GM23338 (cell line): ENCODE data around the gene KCNN3. TPM values are rescaled to one million over a fixed set of nuclear protein-coding genes. Genes with fewer than 3 reads are reported as not detected.

Experiments
- ATAC-seq: fragments of 200-7000 bp; cut with Tn5 transposase; 3 replicates; pipeline ENCODE4 v1.9.1; 2020
- DNase-seq: peaks from one replicate; pipeline ENCODE4 v3.0.0-alpha.2; 2015; ENCODE audit warnings: low spot score
- H2AFZ ChIP-seq: fragments of 200-600 bp; sonication (generic); 2 replicates; pipeline ENCODE4 v1.8.0; 2016; ENCODE audit warnings: antibody characterized with exemption, mild to moderate bottlenecking, moderate library complexity
- H3F3A ChIP-seq: fragments of 200-600 bp; sonication (generic); replicated peaks from 2 replicates; pipeline ENCODE4 v1.8.0; 2017; ENCODE audit warnings: antibody characterized with exemption, mixed run types, low read depth
- H3K27ac ChIP-seq: fragments of 200-600 bp; sonication (generic); 2 replicates; pipeline ENCODE4 v1.6.1; 2016; ENCODE audit warnings: low read depth
- H3K27me3 ChIP-seq: fragments of 200-600 bp; sonication (generic); 2 replicates; pipeline ENCODE4 v1.8.0; 2016; ENCODE audit warnings: mild to moderate bottlenecking, mixed run types, moderate library complexity; ENCODE audit not compliant: insufficient read depth
- H3K36me3 ChIP-seq: fragments of 200-600 bp; sonication (generic); 2 replicates; pipeline ENCODE4 v1.8.0; 2016; ENCODE audit warnings: mild to moderate bottlenecking; ENCODE audit not compliant: insufficient read depth
- H3K4me1 ChIP-seq: fragments of 200-600 bp; sonication (generic); 2 replicates; pipeline ENCODE4 v1.8.0; 2016; ENCODE audit warnings: mild to moderate bottlenecking, moderate library complexity; ENCODE audit not compliant: insufficient read depth
- H3K4me2 ChIP-seq: fragments of 200-600 bp; sonication (generic); 2 replicates; pipeline ENCODE4 v1.7.1; 2017; ENCODE audit warnings: mixed run types
- H3K4me3 ChIP-seq: fragments of 200-600 bp; sonication (generic); 2 replicates; pipeline ENCODE4 v1.6.1; 2016; ENCODE audit warnings: mixed run types
- H3K79me2 ChIP-seq: fragments of 200-600 bp; sonication (generic); replicated peaks from 2 replicates; pipeline ENCODE4 v1.8.0; 2017; ENCODE audit warnings: mild to moderate bottlenecking; ENCODE audit not compliant: insufficient read depth
- H3K9me2 ChIP-seq: fragments of 200-600 bp; sonication (generic); 2 replicates; pipeline ENCODE4 v1.8.0; 2017; ENCODE audit not compliant: insufficient read depth
- H4K20me1 ChIP-seq: fragments of 200-600 bp; sonication (generic); replicated peaks from 2 replicates; pipeline ENCODE4 v1.8.0; 2017; ENCODE audit warnings: mild to moderate bottlenecking; ENCODE audit not compliant: insufficient read depth
- H3K27ac Mint-ChIP-seq: 2 replicates; pipeline ENCODE4 v1.8.0; 2020; ENCODE audit warnings: inconsistent platforms, mild to moderate bottlenecking, moderate library complexity, mixed read lengths
- H3K27me3 Mint-ChIP-seq: 3 replicates; pipeline ENCODE4 v1.8.0; 2022; ENCODE audit warnings: low read depth, mild to moderate bottlenecking, moderate library complexity, mixed read lengths, inconsistent platforms; ENCODE audit not compliant: insufficient read depth, poor library complexity
- H3K36me3 Mint-ChIP-seq: 3 replicates; pipeline ENCODE4 v1.8.0; 2021; ENCODE audit warnings: low read depth, mild to moderate bottlenecking, inconsistent platforms, moderate library complexity, mixed read lengths
- H3K4me1 Mint-ChIP-seq: 3 replicates; pipeline ENCODE4 v1.8.0; 2020; ENCODE audit warnings: mild to moderate bottlenecking, inconsistent platforms, mixed read lengths
- H3K4me3 Mint-ChIP-seq: 3 replicates; pipeline ENCODE4 v1.8.0; 2021; ENCODE audit warnings: moderate library complexity, mild to moderate bottlenecking, inconsistent platforms, mixed read lengths
- H3K9me3 Mint-ChIP-seq: 3 replicates; pipeline ENCODE4 v1.8.0; 2020; ENCODE audit warnings: moderate library complexity, mild to moderate bottlenecking, inconsistent platforms, mixed read lengths
- CREB1 ChIP-seq: fragments of 250-450 bp; sonication (Bioruptor Pico); IDR thresholded peaks from 2 replicates; pipeline ENCODE4 v1.5.0; 2020; ENCODE audit warnings: low read depth, mild to moderate bottlenecking, moderate library complexity
- CTCF ChIP-seq, 2 experiments: fragments of 200-600 bp in 1 of 2; sonication (generic) in 1 of 2; conservative IDR thresholded peaks; 2 replicates each; pipeline versions ENCODE4 v1.5.1 to v1.6.1; 2016 to 2017; ENCODE audit warnings: antibody characterized with exemption in 2 of 2, low read depth in 2 of 2, mild to moderate bottlenecking in 2 of 2, moderate library complexity in 1 of 2
- EZH2 ChIP-seq: fragments of 200-600 bp; sonication (generic); IDR thresholded peaks from one replicate; pipeline ENCODE4 v1.8.0; 2017; ENCODE audit warnings: antibody characterized with exemption, mild to moderate bottlenecking, low read depth; ENCODE audit not compliant: unreplicated experiment
- JUNB ChIP-seq: IDR thresholded peaks from one replicate; pipeline ENCODE4 v1.6.1; 2016; ENCODE audit warnings: antibody characterized with exemption; ENCODE audit not compliant: unreplicated experiment
- NANOG ChIP-seq: IDR thresholded peaks from 2 replicates; pipeline ENCODE4 v1.6.1; 2016; ENCODE audit warnings: antibody characterized with exemption, borderline replicate concordance
- POLR2AphosphoS5 ChIP-seq: IDR thresholded peaks from 2 replicates; pipeline ENCODE4 v1.6.1; 2016; ENCODE audit warnings: antibody characterized with exemption, low read depth
- STAT1 ChIP-seq: IDR thresholded peaks from one replicate; pipeline ENCODE4 v1.6.1; 2016; ENCODE audit warnings: antibody characterized with exemption; ENCODE audit not compliant: unreplicated experiment
- ZNF331 ChIP-seq: fragments of 250-450 bp; sonication (Bioruptor Pico); IDR thresholded peaks from 2 replicates; pipeline ENCODE4 v1.5.0; 2020; ENCODE audit warnings: low read depth, mild to moderate bottlenecking, moderate library complexity
- polyA plus RNA-seq: library from polyadenylated mRNA; unstranded; fragments of >200 nt; fragmentation: Nextera tagmentation; extraction: Ambion mirVana; gene quantifications from 2 replicates; pipeline ENCODE4 v1.2.1, GENCODE V29; 2016
- total RNA-seq: library from RNA; depleted of rRNA; stranded (reverse); fragments of >200 nt; shearing (Covaris generic); gene quantifications from 2 replicates; pipeline ENCODE4 v1.2.3, GENCODE V29; 2014
- TF ChIP-seq, protein P1 (sequence below): fragments of 250-450 bp; sonication (Bioruptor Pico); IDR thresholded peaks from 2 replicates; pipeline ENCODE4 v1.5.0; 2020; ENCODE audit warnings: mild to moderate bottlenecking, moderate library complexity
- TF ChIP-seq, protein P2 (sequence below): IDR thresholded peaks from one replicate; pipeline ENCODE4 v1.6.1; 2018; ENCODE audit warnings: antibody characterized with exemption; ENCODE audit not compliant: unreplicated experiment

Gene KCNN3
- total and polyA plus RNA-seq, 2 experiments from 2014 or later: 1.9 to 3.0 TPM

DNA sequence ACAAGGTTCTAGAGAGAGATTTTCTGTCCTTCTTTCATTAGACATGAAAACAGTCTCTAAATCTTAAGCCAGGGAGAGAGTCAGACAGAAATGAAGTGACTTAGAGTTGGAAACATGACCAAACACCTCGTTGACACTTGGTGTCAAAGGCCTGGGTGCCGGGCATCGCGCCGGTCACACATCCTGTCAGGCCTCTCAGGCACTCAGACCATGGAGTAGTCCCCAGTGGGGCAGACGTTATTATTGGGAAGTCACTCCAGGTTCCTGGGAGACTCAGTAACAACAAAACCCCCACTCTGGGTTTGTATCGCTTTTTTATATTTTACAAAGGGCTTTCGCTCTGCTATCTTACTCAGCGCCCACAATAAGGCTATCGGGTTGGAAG is 25.8 kb downstream of the KCNN3 start:
- H3K9me3 Mint-ChIP-seq: no peaks in the 10 kb centered on the region
- H3K4me1 ChIP-seq: peaks cover 14% of the 10 kb centered on the region
- H3K4me3 ChIP-seq: no peak overlapping the region
- no peak overlapping the region for H3K4me2 ChIP-seq
- no peak for TF ChIP-seq NANOG
- H3K27ac Mint-ChIP-seq: no peak overlapping the region
- H3K36me3 Mint-ChIP-seq: no peaks in the 10 kb centered on the region
- no peaks in the 10 kb centered on the region for H3K27me3 ChIP-seq
- no peaks in the 10 kb centered on the region for H3K9me2 ChIP-seq
- H3K79me2 ChIP-seq: no peaks in the 10 kb centered on the region
- H3K27ac ChIP-seq: 0 out of 2 replicates have a peak overlapping the region, but pooled peaks have one; percentile 14
- peaks cover 23% of the 10 kb centered on the region for H3K27me3 Mint-ChIP-seq
- H3K36me3 ChIP-seq: no peaks in the 10 kb centered on the region
- H3K4me1 Mint-ChIP-seq: peaks cover 35% of the 10 kb centered on the region
- ATAC-seq: no peak
- no peaks in the 10 kb centered on the region for H4K20me1 ChIP-seq
- no peaks in the 10 kb centered on the region for H3F3A ChIP-seq
- no peak overlapping the region for H3K4me3 Mint-ChIP-seq
- no peak for DNase-seq
- H2AFZ ChIP-seq: no peak overlapping the region

DNA sequence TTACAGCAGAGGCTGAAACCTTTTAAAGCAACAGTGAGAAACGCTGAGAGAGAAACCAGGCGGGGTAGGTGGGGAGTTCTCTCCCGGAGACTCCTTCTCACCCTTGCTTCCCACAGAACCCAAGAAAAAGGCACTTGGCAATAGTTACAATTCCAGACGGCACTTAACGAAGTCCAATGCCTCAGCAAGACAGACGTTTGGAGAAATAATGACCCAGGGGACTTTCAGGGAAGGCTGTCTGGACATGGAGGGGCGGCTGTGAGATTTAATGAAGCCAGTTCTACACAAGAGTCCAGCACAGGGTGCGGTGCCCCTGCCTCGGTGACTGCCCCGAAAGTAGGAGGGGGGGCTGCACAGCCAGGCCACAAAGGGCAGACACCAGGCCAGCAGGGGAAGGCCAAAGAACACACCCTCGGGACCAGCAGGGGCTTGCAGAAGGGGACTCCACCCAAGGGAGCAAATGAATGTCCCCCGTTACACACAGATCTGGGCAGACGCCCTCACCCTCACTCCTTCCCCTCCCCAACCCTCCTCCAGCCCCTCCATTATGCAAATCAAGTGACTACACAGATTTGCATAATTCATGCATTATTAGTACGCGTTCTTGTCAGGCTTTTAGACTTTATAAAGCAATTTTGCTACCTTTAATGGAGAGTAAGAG is 26.3 kb downstream of the KCNN3 start:
- Mint-ChIP-seq H3K9me3 (no peaks in the 10 kb centered on the region), H3K27ac (no peak overlapping the region), H3K4me3 (no peak overlapping the region), H3K4me1 (peaks cover 35% of the 10 kb centered on the region), H3K27me3 (peaks cover 25% of the 10 kb centered on the region), H3K36me3 (no peaks in the 10 kb centered on the region)
- no peak overlapping the region for H2AFZ ChIP-seq
- H3K79me2 ChIP-seq: no peaks in the 10 kb centered on the region
- H3F3A ChIP-seq: no peaks in the 10 kb centered on the region
- H3K36me3 ChIP-seq: no peaks in the 10 kb centered on the region
- no peak overlapping the region for H3K4me2 ChIP-seq
- no peaks in the 10 kb centered on the region for H3K9me2 ChIP-seq
- H3K4me3 ChIP-seq: no peak overlapping the region
- DNase-seq (no peak), ATAC-seq (no peak)
- no peaks in the 10 kb centered on the region for H4K20me1 ChIP-seq
- peaks cover 14% of the 10 kb centered on the region for H3K4me1 ChIP-seq
- 0 out of 2 replicates have a peak overlapping the region, but pooled peaks have one; percentile 14 for H3K27ac ChIP-seq
- H3K27me3 ChIP-seq: no peaks in the 10 kb centered on the region
- TF ChIP-seq, protein P1, sequence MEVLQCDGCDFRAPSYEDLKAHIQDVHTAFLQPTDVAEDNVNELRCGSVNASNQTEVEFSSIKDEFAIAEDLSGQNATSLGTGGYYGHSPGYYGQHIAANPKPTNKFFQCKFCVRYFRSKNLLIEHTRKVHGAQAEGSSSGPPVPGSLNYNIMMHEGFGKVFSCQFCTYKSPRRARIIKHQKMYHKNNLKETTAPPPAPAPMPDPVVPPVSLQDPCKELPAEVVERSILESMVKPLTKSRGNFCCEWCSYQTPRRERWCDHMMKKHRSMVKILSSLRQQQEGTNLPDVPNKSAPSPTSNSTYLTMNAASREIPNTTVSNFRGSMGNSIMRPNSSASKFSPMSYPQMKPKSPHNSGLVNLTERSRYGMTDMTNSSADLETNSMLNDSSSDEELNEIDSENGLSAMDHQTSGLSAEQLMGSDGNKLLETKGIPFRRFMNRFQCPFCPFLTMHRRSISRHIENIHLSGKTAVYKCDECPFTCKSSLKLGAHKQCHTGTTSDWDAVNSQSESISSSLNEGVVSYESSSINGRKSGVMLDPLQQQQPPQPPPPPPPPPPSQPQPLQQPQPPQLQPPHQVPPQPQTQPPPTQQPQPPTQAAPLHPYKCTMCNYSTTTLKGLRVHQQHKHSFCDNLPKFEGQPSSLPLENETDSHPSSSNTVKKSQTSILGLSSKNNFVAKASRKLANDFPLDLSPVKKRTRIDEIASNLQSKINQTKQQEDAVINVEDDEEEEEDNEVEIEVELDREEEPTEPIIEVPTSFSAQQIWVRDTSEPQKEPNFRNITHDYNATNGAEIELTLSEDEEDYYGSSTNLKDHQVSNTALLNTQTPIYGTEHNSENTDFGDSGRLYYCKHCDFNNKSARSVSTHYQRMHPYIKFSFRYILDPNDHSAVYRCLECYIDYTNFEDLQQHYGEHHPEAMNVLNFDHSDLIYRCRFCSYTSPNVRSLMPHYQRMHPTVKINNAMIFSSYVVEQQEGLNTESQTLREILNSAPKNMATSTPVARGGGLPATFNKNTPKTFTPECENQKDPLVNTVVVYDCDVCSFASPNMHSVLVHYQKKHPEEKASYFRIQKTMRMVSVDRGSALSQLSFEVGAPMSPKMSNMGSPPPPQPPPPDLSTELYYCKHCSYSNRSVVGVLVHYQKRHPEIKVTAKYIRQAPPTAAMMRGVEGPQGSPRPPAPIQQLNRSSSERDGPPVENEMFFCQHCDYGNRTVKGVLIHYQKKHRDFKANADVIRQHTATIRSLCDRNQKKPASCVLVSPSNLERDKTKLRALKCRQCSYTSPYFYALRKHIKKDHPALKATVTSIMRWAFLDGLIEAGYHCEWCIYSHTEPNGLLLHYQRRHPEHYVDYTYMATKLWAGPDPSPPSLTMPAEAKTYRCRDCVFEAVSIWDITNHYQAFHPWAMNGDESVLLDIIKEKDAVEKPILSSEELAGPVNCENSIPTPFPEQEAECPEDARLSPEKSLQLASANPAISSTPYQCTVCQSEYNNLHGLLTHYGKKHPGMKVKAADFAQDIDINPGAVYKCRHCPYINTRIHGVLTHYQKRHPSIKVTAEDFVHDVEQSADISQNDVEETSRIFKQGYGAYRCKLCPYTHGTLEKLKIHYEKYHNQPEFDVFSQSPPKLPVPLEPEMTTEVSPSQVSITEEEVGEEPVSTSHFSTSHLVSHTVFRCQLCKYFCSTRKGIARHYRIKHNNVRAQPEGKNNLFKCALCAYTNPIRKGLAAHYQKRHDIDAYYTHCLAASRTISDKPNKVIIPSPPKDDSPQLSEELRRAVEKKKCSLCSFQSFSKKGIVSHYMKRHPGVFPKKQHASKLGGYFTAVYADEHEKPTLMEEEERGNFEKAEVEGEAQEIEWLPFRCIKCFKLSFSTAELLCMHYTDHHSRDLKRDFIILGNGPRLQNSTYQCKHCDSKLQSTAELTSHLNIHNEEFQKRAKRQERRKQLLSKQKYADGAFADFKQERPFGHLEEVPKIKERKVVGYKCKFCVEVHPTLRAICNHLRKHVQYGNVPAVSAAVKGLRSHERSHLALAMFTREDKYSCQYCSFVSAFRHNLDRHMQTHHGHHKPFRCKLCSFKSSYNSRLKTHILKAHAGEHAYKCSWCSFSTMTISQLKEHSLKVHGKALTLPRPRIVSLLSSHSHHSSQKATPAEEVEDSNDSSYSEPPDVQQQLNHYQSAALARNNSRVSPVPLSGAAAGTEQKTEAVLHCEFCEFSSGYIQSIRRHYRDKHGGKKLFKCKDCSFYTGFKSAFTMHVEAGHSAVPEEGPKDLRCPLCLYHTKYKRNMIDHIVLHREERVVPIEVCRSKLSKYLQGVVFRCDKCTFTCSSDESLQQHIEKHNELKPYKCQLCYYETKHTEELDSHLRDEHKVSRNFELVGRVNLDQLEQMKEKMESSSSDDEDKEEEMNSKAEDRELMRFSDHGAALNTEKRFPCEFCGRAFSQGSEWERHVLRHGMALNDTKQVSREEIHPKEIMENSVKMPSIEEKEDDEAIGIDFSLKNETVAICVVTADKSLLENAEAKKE (CRISPR knock-in tag): no peak
- TF ChIP-seq, protein P2, sequence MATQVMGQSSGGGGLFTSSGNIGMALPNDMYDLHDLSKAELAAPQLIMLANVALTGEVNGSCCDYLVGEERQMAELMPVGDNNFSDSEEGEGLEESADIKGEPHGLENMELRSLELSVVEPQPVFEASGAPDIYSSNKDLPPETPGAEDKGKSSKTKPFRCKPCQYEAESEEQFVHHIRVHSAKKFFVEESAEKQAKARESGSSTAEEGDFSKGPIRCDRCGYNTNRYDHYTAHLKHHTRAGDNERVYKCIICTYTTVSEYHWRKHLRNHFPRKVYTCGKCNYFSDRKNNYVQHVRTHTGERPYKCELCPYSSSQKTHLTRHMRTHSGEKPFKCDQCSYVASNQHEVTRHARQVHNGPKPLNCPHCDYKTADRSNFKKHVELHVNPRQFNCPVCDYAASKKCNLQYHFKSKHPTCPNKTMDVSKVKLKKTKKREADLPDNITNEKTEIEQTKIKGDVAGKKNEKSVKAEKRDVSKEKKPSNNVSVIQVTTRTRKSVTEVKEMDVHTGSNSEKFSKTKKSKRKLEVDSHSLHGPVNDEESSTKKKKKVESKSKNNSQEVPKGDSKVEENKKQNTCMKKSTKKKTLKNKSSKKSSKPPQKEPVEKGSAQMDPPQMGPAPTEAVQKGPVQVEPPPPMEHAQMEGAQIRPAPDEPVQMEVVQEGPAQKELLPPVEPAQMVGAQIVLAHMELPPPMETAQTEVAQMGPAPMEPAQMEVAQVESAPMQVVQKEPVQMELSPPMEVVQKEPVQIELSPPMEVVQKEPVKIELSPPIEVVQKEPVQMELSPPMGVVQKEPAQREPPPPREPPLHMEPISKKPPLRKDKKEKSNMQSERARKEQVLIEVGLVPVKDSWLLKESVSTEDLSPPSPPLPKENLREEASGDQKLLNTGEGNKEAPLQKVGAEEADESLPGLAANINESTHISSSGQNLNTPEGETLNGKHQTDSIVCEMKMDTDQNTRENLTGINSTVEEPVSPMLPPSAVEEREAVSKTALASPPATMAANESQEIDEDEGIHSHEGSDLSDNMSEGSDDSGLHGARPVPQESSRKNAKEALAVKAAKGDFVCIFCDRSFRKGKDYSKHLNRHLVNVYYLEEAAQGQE: no peak
- no peak for TF ChIP-seq CREB1 (CRISPR knock-in tag)
- TF ChIP-seq JUNB: no peak
- TF ChIP-seq NANOG: no peak
- TF ChIP-seq STAT1: no peak
- no peak for TF ChIP-seq CTCF (conservative IDR thresholded peaks at IDR 0.05; ENCODE audit: low read depth in 2 of 2)
- no peak for TF ChIP-seq ZNF331 (CRISPR knock-in tag)
- TF ChIP-seq POLR2AphosphoS5: no peak
- TF ChIP-seq EZH2: no peak
